Prostate gland (tissue), 2 donors: ENCODE data around the gene SP7. TPM values are rescaled to one million over a fixed set of nuclear protein-coding genes. Genes with fewer than 3 reads are reported as not detected.
"Not testable (repeated sequence)": the region's sequence is repeated elsewhere in the genome, so short reads cannot be mapped to it uniquely, and the experiment has no call there.

Source experiments
- DNase-seq: peaks from one replicate; pipeline ENCODE4 v3.0.0-alpha.2; 2019; ENCODE audit warnings: low spot score
- H3K27ac ChIP-seq, 2 donors: fragments of 200-600 bp; sonication (generic); 2 replicates each; pipeline ENCODE4 v1.5.1; 2017 to 2019
- H3K27me3 ChIP-seq: fragments of 200-600 bp; sonication (generic); replicated peaks from 2 replicates; pipeline ENCODE4 v1.5.1; 2019; ENCODE audit not compliant: insufficient read depth
- H3K36me3 ChIP-seq, 2 donors: fragments of 200-600 bp; sonication (generic); 1 replicate in 1 of 2; 2 replicates in 1 of 2; pipeline versions ENCODE4 v1.5.1 to v1.8.1; 2017 to 2019
- H3K4me1 ChIP-seq: fragments of 200-600 bp; sonication (generic); replicated peaks from 2 replicates; pipeline ENCODE4 v1.5.1; 2019
- H3K4me3 ChIP-seq, 2 donors: fragments of 200-600 bp; sonication (generic); 2 replicates each; pipeline ENCODE4 v1.5.1; 2017 to 2019
- H3K9me3 ChIP-seq: fragments of 200-600 bp; sonication (generic); 2 replicates; pipeline ENCODE4 v1.5.1; 2017
- POLR2A ChIP-seq: fragments of 450-650 bp; IDR thresholded peaks from one replicate; pipeline ENCODE4 v1.6.1; 2016; ENCODE audit warnings: antibody characterized with exemption, mild to moderate bottlenecking
- POLR2AphosphoS5 ChIP-seq: sonication (generic); formaldehyde crosslinking; IDR thresholded peaks from one replicate; pipeline ENCODE4 v1.6.1; 2017; ENCODE audit warnings: antibody characterized with exemption
- WGBS: methylation state at CpG from one replicate; pipeline ENCODE4 v1.1.5; 2018; 5-methylcytosine and 5-hydroxymethylcytosine counted together
- intact Hi-C: fragments of 100-400 bp; cut with DNase I; formaldehyde crosslinking; loops from one replicate; pipeline ENCODE4 v1.14.2; 2022
- total RNA-seq, 2 donors: library from RNA; depleted of rRNA; stranded (reverse); fragments of >200 nt; gene quantifications; one replicate each; pipeline ENCODE4 v1.1.0, GENCODE V29; 2016
- TF ChIP-seq, protein P1 (sequence below), 4 experiments: fragments of 200-600 bp in 2 of 4; fragments of 450-650 bp in 2 of 4; sonication (generic) in 2 of 4; IDR thresholded peaks; 1 replicate in 3 of 4; 2 replicates in 1 of 4; pipeline ENCODE4 v1.5.1; 2016 to 2019; ENCODE audit warnings: antibody characterized with exemption in 4 of 4, mild to moderate bottlenecking in 2 of 4, moderate library complexity in 2 of 4

SP7 gene
- total RNA-seq, 2 donors from 2014 or later = not detected

DNA sequence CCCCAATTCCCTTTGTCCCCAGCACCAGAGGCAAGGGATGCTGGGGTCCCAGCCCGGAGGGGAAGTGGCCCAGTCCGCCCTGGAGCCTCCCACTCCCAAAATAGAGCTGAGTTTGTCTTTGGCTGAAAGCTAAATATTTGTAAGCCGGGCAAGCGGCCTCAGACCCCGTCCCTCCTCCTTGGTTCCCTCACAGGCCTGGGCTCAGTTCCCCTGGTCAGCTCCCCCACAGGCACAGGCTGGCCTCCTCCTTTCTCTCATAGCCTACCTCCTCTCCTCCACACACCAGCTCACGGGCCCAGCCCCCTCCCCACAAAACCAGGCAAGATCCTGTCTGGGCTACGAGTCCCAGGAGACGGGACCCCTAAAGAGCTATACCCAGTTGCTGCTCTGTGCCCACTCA, 1.3 kb downstream of the SP7 start:
- H3K9me3 ChIP-seq = no peaks in the 10 kb centered on the region
- H3K27me3 ChIP-seq = peaks cover 10% of the 10 kb centered on the region
- no peak for DNase-seq
- H3K27ac ChIP-seq = no peak overlapping the region
- TF ChIP-seq POLR2A = no peak
- TF ChIP-seq, protein P1, sequence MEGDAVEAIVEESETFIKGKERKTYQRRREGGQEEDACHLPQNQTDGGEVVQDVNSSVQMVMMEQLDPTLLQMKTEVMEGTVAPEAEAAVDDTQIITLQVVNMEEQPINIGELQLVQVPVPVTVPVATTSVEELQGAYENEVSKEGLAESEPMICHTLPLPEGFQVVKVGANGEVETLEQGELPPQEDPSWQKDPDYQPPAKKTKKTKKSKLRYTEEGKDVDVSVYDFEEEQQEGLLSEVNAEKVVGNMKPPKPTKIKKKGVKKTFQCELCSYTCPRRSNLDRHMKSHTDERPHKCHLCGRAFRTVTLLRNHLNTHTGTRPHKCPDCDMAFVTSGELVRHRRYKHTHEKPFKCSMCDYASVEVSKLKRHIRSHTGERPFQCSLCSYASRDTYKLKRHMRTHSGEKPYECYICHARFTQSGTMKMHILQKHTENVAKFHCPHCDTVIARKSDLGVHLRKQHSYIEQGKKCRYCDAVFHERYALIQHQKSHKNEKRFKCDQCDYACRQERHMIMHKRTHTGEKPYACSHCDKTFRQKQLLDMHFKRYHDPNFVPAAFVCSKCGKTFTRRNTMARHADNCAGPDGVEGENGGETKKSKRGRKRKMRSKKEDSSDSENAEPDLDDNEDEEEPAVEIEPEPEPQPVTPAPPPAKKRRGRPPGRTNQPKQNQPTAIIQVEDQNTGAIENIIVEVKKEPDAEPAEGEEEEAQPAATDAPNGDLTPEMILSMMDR (IDR thresholded peaks at IDR 0.05) = no peak
- TF ChIP-seq POLR2AphosphoS5 = no peak
- no peaks in the 10 kb centered on the region for H3K4me1 ChIP-seq
- no peak overlapping the region for H3K4me3 ChIP-seq
- no peaks in the 10 kb centered on the region for H3K36me3 ChIP-seq
- intact Hi-C loops = no loop called here
- 85% methylated on average over 8 of the region's 8 CpGs for WGBS

DNA sequence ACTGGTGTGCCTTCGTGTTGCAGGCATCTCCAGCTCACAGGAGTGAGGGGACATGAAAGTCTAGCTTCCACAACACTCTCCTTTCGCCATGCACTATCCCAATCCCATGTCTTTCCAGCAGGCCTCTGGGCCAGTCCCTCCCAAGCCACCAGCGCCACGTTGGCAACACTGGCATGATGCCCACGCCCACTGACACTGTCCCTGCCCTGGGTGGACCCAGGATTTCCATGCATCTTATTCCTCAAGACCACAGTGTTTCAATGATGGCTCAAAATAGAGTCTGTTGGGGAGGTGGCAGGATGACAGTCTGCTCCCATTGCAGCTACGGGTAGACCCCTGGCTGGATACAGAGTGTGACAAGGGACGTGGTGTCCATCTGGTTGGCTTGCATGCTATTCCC, 2.3 kb downstream of the SP7 start:
- TF ChIP-seq POLR2A (no peak), POLR2AphosphoS5 (no peak)
- TF ChIP-seq, protein P1 (IDR thresholded peaks at IDR 0.05) = no peak
- no peak overlapping the region for H3K27ac ChIP-seq
- no peaks in the 10 kb centered on the region for H3K36me3 ChIP-seq
- no peaks in the 10 kb centered on the region for H3K9me3 ChIP-seq
- H3K4me3 ChIP-seq = no peak overlapping the region
- H3K27me3 ChIP-seq = peaks cover 7% of the 10 kb centered on the region
- WGBS = 78% methylated on average over 7 of the region's 7 CpGs
- DNase-seq = no peak
- H3K4me1 ChIP-seq = no peaks in the 10 kb centered on the region
- intact Hi-C loops = no loop called here

DNA sequence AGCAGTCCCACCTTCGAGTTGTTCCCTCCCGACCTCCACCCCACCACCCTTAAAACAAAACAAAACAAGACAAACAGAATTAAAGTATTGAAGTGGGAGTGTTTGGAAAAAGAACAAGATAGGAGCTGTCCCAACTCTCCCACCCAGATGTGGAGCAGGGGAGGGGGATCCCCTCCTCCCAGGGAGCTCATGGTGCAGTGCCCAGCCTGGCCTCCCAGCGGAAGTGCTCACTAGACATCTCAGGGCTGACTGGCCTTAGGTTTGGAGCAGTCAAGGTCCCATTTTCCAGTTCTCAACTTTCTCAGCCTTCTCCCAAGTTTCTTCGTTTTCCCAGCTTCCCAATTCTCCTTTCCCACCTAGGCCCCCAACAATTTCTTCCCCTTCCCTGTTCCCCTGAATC, 2.9 kb downstream of the SP7 start:
- Histone ChIP-seq H3K4me1 (no peaks in the 10 kb centered on the region), H3K9me3 (no peaks in the 10 kb centered on the region), H3K27me3 (peaks cover 5% of the 10 kb centered on the region), H3K36me3 (no peaks in the 10 kb centered on the region), H3K4me3 (no peak overlapping the region), H3K27ac (no peak overlapping the region)
- intact Hi-C loops = no loop called here
- TF ChIP-seq, protein P1 (IDR thresholded peaks at IDR 0.05) = no peak
- TF ChIP-seq POLR2A = no peak
- no peak for TF ChIP-seq POLR2AphosphoS5
- no peak for DNase-seq
- WGBS = 72% methylated on average over 4 of the region's 4 CpGs

DNA sequence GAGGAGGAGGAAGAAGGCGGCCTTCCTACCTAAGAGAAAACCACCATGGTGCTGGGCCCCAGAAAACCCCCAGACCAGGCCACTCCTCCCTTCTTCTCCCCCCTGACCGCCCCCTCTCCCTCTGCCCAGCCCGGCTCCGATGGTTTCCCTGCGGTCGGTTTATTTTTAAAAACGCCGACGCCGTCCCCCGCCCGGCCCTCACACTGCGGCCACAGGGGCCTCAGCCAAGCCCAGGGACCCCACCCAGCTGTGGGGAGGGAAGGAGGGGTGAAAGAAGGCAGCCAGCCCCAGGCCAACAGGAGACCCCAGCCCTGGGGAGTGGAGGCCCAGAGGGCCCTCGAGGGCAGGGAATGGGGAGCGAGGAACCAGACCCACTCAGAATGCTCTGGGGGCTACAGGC, 3.4 kb downstream of the SP7 start:
- no peaks in the 10 kb centered on the region for H3K9me3 ChIP-seq
- no peak overlapping the region for H3K27ac ChIP-seq
- H3K27me3 ChIP-seq = peaks cover 4% of the 10 kb centered on the region
- H3K36me3 ChIP-seq = no peaks in the 10 kb centered on the region
- DNase-seq = no peak
- intact Hi-C loops = no loop called here
- 51% methylated on average over 15 of the region's 15 CpGs for WGBS
- TF ChIP-seq POLR2A (no peak), POLR2AphosphoS5 (no peak)
- TF ChIP-seq, protein P1 (IDR thresholded peaks at IDR 0.05) = no peak
- H3K4me3 ChIP-seq = no peak overlapping the region
- H3K4me1 ChIP-seq = no peaks in the 10 kb centered on the region

DNA sequence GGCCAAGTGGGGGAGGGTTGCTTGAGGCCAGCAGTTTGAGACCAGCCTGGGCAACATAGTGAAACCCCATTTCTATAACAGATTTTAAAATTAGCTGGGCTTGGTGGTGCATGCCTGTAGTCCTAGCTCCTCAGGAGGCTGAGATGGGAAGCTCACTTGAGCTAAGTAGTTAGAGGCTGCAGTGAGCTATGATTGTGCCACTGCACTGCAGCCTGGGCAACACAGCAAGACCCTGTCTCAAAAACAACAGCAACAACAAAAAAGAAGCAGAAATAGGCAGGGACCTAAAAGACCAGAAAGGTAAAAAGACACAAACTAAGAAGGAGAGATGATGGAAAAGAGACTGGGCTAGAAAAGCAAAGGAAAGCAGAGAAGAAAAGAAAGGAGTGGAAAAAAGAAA, 3.8 kb downstream of the SP7 start:
- H3K4me1 ChIP-seq, H3K4me3 ChIP-seq, intact Hi-C loops, DNase-seq, H3K36me3 ChIP-seq, H3K9me3 ChIP-seq, H3K27me3 ChIP-seq, H3K27ac ChIP-seq: not testable (repeated sequence)
